G401 (cell line): Measurements from ENCODE around the gene EGF. TPM values are rescaled to one million over a fixed set of nuclear protein-coding genes. Genes with fewer than 3 reads are reported as not detected.
A peak's percentile ranks its signal among the peaks of the same experiment; 100 is the strongest.

Source experiments
- DNase-seq: peaks from one replicate; pipeline ENCODE4 v3.0.0-alpha.2; 2015; ENCODE audit warnings: low spot score
- in situ Hi-C: cut with HindIII; loops from 2 replicates; pipeline ENCODE4 v1.10.0; 2016; ENCODE audit warnings: low sequenced_read_pairs, mixed read lengths
- total RNA-seq: library from RNA; depleted of rRNA; stranded (reverse); fragments of >200 nt; shearing (Covaris generic); gene quantifications from 2 replicates; pipeline ENCODE4 v1.2.3, GENCODE V29; 2014

Gene EGF
- total RNA-seq, 1 experiment from 2014 or later: not detected

DNA sequence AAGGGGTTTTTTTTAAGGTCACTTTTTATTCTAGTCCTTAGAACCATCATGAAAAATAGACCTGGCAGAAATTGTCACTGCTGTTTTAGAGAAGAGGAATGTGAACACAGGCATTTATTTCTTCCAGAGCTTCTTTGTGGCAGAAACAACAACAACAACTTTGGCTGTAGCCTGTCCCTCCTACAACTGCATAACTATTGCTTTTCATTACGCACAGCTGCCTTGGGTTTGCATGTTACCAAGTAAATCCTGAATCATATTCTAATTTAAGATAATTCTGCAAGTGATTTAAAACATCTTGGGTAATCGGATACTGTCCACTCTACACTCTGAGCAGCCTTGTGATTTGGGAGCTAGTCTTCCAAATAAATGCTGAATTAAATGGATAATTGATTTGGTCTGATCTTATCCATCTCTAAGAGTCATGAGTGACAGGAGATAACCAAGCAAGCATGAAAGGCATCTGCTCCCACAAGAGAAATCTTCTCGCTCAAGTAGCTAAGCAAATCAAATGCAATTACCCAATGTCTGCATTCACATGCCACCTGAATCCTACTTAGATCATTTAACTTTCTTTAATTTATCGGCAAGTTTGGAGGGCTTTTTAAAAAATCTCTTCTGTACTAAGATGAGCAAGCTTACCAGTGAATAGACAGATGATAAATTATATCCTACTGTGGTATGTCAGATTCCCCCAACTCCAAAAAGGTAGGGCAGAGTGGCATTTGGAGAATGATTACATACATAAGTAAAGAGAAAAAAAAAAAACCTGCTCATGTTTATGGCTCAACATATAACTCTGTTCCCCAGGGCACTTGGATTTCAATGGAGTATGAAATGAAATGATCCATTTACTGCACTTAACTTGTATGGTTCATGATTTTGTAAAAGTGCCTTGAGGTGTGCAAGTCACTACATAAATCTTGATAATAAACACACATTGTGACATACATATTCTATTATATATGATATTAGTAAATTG lies 73.6 kb downstream of the EGF start:
- no peak for DNase-seq
- in situ Hi-C loops: no loop called here

DNA sequence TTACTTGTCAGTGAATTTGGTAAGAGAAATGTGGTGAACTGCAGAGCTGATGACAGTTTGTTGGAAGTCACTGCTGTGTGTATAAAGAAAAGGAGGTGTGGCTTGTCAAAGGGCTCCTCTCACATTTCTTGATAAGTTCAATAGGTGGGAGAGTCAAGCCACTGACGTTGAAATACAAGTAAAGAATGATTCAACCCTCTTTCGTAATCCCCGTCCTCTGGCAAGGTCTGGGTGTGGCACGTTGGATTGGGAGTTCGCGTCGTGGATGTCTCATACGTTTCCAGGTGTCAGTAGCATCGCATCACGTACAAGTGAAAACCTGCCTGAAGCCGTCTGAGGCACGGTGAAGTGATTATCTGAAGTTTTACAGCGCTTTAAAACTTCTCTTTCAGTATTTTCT lies 76.4 kb downstream of the EGF start:
- in situ Hi-C loops: no loop called here
- DNase-seq: no peak

DNA sequence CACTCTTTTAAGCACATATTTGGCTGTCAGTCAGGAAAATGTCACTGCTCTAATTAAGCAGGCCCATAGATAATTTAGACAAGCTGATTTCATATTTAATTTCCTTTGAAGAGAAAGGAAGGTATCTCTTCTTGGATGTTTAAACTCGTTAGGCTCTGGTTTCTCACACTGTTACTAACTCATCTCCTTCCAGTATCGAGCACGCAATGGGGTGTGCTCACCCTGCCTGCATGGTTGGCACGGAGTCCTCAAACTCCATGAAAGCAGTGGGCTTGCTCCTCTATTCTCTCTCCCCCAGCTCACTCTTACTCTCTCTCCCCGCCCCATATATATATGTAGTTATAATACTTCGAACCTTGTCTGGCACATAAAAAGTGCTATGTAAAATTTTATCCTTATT lies 76.9 kb downstream of the EGF start:
- DNase-seq: no peak
- in situ Hi-C loops: no loop called here

DNA sequence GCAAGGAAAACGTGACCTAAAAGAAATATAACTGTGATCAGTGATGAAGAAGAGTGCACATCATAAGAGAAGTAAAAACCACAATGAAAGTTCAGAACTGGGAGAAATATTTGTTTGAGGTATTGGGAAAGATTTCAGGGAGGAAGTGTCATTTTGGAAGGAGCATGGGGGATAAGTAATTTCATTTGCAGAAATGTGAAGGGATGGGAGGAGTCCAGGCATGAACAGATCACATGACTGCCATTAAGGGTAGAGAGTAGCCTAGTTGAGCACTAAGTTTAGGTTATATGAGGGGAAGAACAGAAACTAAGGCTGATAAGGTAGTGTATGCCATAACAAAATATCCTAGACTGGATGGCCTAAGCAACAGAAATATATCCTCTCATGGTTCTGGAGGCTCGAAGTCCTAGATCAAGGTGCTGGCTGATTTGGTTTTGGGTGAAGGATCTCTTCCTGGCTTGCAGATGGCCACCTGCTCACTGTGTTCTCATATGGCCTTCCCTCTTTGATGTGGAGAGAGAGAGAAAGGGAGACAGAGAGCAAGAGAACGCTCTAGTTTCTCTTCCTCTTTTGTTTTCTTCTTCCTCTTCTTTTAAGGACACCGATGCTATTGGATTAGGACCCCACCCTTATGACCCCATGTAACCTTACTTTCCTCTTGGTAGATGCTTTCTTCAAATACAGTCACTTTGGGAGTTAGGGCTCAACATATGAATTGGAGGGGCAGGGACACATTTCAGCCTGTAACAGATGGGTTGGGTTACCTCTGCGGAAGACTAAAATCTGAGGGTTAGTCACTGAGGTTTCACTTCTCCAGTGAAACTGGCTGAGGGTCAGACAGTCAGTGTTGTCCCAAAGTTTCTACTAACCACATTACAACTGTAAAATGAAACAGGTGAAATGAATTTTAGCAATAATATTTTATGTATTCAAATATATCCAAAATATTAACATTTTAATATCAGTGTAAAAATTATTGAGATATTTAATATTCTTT lies 77.9 kb downstream of the EGF start:
- in situ Hi-C loops: no loop called here
- no peak for DNase-seq

DNA sequence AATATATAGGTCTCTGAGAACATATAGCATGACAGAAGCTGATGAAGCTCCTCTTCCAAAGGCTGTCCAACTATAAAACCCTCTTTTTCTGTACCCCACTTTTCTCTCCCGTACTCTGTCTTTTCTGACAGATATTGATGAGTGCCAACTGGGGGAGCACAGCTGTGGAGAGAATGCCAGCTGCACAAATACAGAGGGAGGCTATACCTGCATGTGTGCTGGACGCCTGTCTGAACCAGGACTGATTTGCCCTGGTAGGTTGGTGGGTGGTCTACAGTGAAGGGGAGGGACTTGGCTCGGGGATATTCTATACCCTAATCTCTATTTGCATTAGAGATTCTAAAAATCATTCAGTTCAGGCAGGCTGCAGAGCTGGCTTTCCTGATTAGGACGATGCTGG lies 80.4 kb downstream of the EGF start:
- no peak for DNase-seq
- in situ Hi-C loops: no loop called here

DNA sequence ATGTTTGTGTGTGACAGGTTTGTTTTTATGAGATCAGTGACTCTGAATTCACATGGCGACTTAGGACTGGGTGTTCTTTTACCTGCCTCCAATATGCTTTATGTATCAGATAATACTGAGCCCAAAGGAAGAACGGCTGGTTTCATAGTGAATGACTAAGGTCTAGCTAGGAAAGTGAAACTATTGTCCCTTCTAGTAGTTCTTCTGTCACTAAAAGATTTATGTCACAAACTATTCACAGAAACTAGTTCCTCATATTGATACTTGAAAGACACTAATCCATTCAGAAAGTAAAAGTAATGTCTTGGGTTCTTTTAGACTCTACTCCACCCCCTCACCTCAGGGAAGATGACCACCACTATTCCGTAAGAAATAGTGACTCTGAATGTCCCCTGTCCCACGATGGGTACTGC lies 81.7 kb downstream of the EGF start:
- in situ Hi-C loops: no loop called here

DNA sequence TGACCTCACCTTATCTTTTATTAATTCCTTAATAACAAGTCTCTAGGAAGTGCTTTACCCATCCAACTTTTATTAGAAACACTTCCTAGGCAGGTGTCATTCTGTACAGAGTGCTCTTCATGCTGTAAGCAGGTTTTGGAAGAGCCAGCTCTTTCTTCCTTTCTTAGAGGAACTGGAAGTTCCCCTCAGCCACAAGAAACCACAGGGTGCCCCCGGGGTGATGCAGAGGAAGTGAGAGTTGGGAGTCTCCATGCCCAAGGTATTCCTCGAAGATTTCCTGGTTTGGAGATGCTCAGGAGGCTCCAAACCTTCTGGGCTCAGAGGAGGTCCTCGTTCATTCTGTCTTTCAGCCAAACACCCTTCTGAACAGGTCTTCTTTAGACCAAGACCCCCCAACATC lies 83.8 kb downstream of the EGF start:
- no peak for DNase-seq
- in situ Hi-C loops: no loop called here

More for the DNA sequence above, 81.7 kb downstream of the EGF start:
- no peak for DNase-seq

DNA sequence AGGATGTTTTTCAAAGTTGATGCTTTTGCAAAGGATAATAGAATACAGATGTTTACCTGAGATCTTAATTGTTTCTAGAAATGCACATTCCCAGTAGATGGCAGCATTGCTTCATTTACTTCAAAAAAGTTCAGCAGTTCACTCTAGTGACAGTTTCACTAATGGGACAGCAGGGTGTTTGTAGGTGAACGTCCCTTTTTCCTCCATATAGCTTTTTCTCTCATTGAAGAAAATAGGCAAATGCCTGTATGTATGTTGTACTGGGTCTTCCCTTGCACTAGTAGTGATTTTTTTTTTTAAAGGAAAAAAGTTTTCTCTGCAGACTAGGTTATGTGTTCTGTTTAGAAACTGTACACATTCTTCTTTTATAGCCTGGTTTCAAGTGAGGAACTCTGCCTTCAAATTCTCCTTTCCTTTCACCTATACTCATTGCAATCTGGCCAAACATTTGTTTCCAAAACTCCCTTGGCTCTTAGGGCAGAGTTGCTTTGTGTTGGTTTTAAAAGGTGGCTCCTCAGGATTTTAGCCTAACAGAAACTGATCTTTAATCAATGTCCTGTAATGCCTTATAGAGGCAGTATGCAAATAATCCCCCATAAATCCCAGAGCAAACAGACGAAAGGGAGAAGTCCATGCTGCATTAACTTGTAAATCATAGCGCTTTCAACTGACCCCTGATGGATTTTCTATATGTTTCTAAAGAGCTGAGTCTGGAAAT lies 86.3 kb downstream of the EGF start:
- DNase-seq: peak; percentile 63
- in situ Hi-C loops: no loop called here

DNA sequence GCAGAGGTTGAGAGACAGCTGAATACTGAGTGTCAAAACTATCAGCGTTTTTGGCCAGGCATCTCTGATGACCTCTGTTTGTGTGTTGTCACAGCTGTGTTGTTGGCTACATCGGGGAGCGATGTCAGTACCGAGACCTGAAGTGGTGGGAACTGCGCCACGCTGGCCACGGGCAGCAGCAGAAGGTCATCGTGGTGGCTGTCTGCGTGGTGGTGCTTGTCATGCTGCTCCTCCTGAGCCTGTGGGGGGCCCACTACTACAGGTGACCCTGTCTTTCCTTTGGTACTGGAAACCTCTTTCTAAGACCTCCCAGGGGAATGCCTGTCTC lies 86.9 kb downstream of the EGF start:
- no peak for DNase-seq
- in situ Hi-C loops: no loop called here

DNA sequence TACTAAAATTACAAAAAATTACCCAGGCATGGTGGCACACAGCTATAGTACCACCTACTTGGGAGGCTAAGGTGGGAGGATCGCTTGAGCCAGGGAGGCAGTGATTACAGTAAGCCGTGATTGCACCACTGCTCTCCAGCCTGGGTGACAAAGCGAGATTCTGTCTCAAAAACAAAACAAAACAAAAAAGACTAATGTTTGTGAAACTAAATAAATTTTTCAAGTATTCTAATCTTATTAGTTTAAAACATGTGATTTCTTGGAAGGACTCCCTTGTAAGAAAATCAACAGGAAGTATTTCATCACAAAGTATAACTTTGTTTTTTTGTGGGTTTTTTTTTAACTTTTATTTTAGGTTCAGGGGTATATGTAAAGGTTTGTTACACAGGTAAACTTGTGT lies 89.6 kb downstream of the EGF start:
- no peak for DNase-seq
- in situ Hi-C loops: no loop called here

DNA sequence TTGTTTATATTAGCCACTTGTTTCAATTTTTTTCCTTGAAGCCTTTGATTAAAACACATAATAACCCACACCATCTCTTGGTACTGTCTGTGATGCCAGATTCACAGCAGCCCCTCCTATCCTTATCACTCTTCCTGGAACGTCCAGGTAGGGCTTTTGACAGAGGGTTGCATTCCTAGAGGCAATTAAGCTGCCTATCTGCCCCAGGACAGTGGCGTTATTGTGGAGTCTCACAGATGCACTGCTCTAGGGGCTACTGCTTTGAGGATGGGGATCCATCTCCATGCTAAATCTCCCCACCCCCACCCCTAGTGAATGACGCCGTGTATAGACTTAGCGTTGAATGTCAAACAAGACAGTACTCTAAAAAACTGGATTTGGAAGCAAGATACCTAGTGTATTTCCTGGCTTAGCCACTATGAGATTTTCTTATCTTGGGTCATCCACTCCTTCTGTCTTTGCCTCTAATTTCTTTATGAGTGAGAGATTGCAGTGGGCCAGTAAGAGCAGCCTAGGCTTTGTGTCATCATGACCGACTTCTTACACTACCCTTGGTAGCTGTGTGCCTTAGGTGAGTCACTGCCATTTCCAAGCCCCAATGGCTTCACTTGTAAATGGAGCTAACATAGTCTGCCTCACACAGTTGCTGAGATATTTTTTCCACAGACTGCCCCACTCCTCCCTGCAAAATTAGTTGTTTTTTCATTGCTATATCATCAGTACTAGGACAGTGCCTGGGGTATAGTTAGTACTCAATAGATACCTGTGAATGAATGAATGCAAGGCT lies 90.9 kb downstream of the EGF start:
- in situ Hi-C loops: no loop called here
- no peak for DNase-seq

DNA sequence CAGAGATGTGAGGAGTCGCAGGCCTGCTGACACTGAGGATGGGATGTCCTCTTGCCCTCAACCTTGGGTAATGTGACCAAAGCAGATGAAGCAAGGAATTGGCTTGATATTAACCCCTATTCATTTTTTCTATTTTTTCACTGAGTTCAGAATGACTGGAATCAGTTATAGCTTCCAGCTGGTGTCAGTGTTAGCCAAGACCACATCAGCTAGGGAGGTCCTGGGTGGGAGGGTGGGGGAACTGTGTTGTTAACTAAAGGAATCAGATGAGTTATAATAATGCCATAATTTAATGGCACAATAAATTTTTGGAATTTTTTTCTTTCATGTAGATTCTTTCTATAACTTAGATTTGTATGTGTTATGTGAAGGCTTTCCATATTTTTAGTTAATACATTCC lies 91.9 kb downstream of the EGF start:
- in situ Hi-C loops: no loop called here

DNA sequence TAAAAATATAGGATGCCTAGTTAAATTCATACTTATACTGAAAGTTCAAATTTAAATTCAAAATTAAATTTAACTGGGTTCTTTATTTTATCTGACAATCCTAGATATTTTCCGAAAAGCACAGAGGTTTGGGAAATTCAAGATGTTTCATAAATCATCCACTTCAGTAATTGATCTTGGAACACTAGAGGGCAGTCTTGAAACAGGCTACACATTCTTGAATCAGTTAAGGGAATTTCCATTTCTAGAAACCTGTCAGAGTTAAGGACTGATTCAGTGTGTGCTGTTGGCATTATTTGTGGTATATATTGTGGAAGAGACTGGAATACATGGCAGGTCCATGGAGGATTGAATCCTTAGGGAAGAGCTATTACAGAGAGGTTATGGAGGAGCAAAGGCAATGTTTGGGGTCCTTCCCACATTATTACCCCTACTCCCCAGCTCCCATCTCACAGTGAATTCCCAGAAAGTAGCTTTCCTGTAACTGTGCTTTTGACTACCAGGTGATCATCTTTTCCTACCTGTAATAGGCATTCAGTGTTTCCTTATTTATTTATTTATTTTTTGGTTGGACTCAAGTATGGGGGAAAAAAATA lies 92.9 kb downstream of the EGF start:
- in situ Hi-C loops: no loop called here
- peak; percentile 63 for DNase-seq

More for the DNA sequence above, 91.9 kb downstream of the EGF start:
- DNase-seq: no peak

DNA sequence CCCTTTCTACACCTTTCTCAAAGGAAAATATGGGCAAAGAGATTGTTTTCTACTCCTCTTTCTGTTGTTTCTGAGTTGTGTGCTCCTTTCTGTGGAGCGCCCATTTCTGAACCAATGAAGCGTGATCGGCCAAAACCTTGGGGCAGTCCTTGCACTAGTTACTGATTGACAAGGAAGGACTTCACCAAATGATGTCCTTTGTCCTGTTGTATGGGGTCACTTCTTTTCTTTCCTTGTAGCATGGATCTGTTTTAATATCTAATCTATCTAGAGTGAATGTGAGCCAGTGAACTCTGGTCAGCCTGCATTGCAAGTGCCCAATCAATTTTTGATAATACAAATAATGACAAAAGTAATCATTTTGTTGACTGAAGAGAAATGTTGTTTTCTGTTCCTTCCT lies 94.5 kb downstream of the EGF start:
- no peak for DNase-seq
- in situ Hi-C loops: no loop called here

DNA sequence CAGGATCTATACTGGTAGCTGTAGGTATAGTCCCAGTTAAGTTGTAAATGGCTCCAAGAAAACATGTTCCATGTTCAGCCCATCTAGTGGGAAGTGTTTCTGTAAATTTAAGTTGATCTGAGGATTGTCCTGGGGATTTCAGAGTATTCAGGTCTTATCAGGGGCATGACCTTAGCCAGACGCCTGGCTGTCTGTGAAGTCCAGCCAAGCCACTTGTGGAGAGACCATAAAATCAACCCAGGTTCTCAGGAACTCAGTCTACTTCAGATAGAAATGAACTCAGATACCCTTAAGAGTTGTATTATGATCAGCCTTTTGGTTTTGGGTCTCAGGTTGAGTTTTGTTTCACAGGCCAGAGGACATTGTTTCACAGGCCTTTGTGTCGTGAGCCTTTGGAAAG lies 95.9 kb downstream of the EGF start:
- in situ Hi-C loops: no loop called here
- DNase-seq: no peak

DNA sequence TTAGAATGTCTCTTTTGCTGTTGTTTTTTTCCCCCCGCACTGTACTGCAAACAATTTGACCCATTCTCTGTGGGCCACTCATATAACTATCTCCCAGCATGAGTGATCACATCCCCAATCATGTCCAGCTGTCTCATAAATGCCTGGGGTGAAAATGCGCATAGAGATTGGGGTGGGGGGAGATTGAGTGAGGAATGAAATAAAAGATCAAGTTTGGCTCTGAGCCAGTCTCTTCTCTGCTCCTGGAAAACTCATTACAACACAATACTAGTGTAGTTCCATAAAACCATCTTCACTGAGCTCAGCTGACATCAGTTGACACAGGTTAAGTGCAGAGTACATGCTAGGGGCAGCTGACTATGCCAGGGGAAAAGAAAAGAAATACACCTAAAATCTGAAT lies 96.9 kb downstream of the EGF start:
- in situ Hi-C loops: no loop called here
- no peak for DNase-seq

DNA sequence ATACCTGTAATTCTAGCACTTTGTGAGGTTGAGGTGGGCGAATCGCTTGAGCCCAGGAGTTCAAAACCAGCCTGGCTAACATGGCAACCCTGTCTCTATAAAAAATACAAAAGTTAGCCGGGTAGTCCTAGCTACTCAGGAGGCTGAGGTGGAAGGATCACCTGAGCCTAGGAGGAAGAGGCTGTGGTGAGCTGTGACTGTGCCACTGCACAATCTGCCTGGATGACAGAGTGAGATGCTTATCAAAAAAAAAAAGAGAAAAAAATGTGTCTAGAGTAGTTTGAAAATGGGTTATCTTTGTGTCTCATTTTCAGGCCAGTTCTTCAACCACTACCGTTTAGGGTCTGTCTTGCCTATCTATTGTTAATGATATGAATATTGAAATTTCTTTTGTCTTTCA lies 98.1 kb downstream of the EGF start:
- DNase-seq: no peak
- in situ Hi-C loops: no loop called here

DNA sequence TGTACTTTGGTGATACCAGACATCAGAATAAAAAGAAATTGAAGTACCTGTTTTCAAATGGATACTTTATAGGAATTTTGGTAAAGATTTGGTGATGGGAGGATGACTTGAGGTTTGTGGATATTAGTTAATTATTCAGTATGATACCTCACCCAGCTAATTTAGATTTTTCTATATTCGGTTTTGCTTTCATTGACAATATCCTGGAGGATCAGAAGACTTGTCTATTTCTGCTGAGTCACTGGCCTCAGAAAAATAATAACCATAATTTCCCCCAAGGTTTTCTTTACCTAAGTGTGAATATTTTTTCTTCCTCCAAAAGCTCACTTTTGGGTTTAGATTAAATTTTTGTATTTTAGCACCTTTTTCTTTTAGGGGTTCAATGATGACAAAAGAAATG lies 100.2 kb downstream of the EGF start:
- in situ Hi-C loops: no loop called here
- no peak for DNase-seq
